Nephron (organoid): Measurements from ENCODE around the gene ISG20L2.

ENCODE experiments used
- H3K27ac Mint-ChIP-seq, 3 experiments: 2 replicates each; pipeline ENCODE4 v1.8.0; 2020; ENCODE audit warnings: mixed read lengths in 3 of 3, mild to moderate bottlenecking in 2 of 3, moderate library complexity in 1 of 3
- H3K27me3 Mint-ChIP-seq: 2 replicates; pipeline ENCODE4 v1.8.0; 2021; ENCODE audit warnings: low read depth, mild to moderate bottlenecking, moderate library complexity, mixed read lengths
- H3K36me3 Mint-ChIP-seq: 2 replicates; pipeline ENCODE4 v1.8.0; 2020; ENCODE audit warnings: low read depth, mixed read lengths
- H3K4me1 Mint-ChIP-seq: 2 replicates; pipeline ENCODE4 v1.8.0; 2020; ENCODE audit warnings: mixed read lengths
- H3K4me3 Mint-ChIP-seq, 3 experiments: 2 replicates each; pipeline ENCODE4 v1.8.0; 2020; ENCODE audit warnings: mild to moderate bottlenecking in 3 of 3, mixed read lengths in 3 of 3, moderate library complexity in 2 of 3
- H3K9me3 Mint-ChIP-seq: 2 replicates; pipeline ENCODE4 v1.8.0; 2020; ENCODE audit warnings: mixed read lengths
- TF ChIP-seq, protein P1 (sequence below), 3 experiments: fragments of 200-600 bp; sonication (generic); IDR thresholded peaks; one replicate each; pipeline ENCODE4 v1.5.0; 2021; ENCODE audit warnings: antibody characterized with exemption in 3 of 3; ENCODE audit not compliant: unreplicated experiment in 3 of 3

ISG20L2 gene

DNA sequence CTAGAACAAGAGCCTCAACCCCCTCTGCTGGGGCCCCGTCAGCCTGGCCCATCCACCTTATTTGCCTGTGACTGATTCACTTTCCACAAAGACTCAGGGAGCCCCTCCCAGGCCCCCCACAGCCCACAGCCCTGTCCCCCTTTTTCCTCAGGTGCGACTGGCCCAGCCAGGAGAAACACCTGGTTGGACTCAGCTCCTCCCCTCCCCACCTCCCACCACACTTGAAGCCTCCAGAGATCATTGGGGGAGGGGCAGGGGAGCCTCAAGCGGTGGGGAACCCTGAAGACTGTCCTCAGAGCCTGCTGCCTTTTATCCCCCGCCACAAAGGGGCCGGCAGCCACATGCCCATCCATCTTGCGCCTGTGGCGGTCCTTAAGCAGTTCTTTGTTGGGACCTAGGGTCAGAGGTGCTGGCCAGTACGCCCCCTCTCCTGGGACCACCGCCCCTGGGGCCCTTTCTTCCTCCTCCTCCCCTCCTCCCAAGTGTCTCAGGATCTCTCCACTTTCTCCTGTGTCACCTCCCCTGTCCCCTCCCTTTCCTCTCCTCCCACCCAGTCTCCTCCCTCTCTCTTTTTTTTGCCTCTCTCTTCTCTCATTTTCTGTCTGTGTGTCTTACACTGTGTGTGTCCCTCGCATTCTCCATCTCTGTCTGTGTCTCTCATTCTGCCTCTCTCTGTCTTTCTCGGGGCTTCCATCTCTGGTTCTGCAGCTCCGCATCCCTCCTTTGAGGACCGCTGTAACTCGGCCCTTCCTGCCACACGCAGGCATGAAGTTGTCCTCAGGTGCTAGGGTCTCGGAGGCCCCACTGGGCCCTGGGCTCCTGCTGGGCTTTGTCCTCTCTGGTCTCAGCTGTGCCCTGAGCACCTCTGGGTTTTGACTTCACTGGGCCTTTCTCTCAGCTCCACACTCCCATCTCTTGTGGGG is 35.4 kb downstream of the ISG20L2 start:
- peaks cover 70% of the 10 kb centered on the region for H3K4me1 Mint-ChIP-seq
- peak overlapping the region; percentile 85 to 95 (median 86) for H3K27ac Mint-ChIP-seq

DNA sequence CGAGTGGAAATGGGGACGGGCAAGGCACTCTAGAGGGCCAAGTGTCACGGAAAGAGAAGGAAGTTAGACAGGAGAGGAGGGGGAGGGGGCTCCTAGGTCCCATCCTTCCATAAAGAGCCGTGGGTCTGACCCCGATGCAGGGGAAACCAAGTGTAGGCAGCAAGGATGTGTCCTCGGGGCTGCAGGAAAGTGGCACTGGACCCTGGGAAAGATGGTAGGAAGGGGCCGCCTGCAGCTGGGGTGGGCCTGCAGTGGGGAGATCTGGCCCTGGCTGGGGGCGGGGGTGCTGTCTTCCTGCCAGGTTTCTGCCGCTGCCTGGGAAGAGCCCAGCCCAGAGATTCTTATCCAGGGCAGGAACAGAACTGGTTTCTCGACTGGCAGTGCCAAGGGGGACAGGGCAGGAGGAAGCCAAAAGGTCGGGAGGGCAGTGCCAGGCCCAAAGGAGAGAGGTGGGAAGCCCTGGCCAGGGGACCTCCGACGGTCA is 36.1 kb downstream of the ISG20L2 start:
- no peaks in the 10 kb centered on the region for H3K9me3 Mint-ChIP-seq
- H3K36me3 Mint-ChIP-seq = peaks cover 11% of the 10 kb centered on the region
- H3K4me3 Mint-ChIP-seq = peak overlapping the region; percentile 64 to 84 (median 65)
- TF ChIP-seq, protein P1, sequence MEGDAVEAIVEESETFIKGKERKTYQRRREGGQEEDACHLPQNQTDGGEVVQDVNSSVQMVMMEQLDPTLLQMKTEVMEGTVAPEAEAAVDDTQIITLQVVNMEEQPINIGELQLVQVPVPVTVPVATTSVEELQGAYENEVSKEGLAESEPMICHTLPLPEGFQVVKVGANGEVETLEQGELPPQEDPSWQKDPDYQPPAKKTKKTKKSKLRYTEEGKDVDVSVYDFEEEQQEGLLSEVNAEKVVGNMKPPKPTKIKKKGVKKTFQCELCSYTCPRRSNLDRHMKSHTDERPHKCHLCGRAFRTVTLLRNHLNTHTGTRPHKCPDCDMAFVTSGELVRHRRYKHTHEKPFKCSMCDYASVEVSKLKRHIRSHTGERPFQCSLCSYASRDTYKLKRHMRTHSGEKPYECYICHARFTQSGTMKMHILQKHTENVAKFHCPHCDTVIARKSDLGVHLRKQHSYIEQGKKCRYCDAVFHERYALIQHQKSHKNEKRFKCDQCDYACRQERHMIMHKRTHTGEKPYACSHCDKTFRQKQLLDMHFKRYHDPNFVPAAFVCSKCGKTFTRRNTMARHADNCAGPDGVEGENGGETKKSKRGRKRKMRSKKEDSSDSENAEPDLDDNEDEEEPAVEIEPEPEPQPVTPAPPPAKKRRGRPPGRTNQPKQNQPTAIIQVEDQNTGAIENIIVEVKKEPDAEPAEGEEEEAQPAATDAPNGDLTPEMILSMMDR (IDR thresholded peaks at IDR 0.05; ENCODE audit: unreplicated experiment in 3 of 3) = no peak
- peaks cover 65% of the 10 kb centered on the region for H3K4me1 Mint-ChIP-seq
- peak overlapping the region; percentile 85 to 95 (median 86) for H3K27ac Mint-ChIP-seq
- peaks cover 6% of the 10 kb centered on the region for H3K27me3 Mint-ChIP-seq

More for the DNA sequence above, 35.4 kb downstream of the ISG20L2 start:
- TF ChIP-seq, protein P1 (IDR thresholded peaks at IDR 0.05; ENCODE audit: unreplicated experiment in 3 of 3) = no peak
- peaks cover 17% of the 10 kb centered on the region for H3K36me3 Mint-ChIP-seq
- peak overlapping the region; percentile 64 to 84 (median 70) for H3K4me3 Mint-ChIP-seq
- peaks cover 6% of the 10 kb centered on the region for H3K27me3 Mint-ChIP-seq
- no peaks in the 10 kb centered on the region for H3K9me3 Mint-ChIP-seq

DNA sequence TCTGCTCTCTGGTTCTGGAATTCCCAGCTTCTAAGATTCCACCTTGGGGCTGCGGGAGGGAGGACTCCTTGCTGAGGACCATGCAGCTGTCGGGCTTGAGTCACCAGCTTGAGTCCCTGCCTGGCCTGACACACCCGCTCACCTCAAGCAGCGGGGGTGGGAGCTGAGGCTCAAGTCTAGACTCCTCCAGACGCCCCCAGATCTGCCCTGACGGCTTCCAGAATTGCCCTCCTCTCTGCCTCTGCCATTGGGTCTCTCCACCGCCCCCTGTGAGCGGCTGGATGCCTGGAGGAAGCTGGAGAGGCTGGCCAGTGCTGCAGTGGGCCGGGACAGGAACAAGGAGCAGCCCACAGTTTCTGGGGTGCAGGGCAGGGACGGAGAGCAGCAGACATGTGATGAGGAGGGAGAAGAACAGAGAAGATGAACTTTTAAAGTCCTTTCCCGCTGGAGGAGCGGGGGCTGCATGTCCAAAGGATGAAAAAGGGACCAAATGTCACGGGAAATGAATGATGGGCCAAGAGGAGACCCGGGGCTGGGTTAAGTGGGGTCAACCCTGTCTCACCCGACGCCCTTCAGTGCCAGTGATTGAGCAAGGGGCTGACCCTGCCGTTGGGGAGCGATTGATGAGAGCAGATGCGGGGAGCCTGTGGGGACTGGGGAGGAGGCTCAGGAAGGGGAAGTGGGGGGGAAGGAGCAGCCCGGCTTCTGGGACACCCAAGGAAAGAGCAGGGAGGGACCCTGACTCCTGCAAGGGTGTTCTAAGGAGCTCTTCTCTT is 36.7 kb downstream of the ISG20L2 start:
- peaks cover 5% of the 10 kb centered on the region for H3K36me3 Mint-ChIP-seq
- H3K27me3 Mint-ChIP-seq = peaks cover 6% of the 10 kb centered on the region
- H3K9me3 Mint-ChIP-seq = no peaks in the 10 kb centered on the region
- peaks cover 59% of the 10 kb centered on the region for H3K4me1 Mint-ChIP-seq
- TF ChIP-seq, protein P1 (IDR thresholded peaks at IDR 0.05; ENCODE audit: unreplicated experiment in 3 of 3) = no peak
- H3K27ac Mint-ChIP-seq = peak overlapping the region; percentile 85 to 95 (median 86)
- H3K4me3 Mint-ChIP-seq = peak overlapping the region; percentile 64 to 84 (median 65)

DNA sequence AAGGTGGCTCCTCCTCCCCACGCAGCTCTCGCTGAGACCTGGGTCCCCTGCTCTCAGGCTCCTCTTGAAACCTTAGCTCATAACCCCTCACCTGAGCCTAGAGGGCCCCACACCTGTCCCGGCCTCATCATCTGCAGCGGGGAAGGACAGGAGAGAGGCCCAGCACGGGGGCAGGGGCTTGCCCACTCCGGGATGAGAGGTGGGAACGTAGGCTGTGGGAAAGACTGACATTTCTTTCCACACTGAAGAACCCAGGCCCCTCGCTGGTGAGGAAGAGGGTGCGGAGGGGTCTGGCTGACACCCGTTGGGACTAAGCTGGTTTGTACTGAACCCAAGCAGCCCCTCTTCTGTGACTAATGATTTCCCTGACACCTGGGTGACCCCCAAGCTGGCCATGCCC is 37.4 kb downstream of the ISG20L2 start:
- H3K9me3 Mint-ChIP-seq = no peaks in the 10 kb centered on the region
- peak overlapping the region; percentile 64 to 84 (median 81) for H3K4me3 Mint-ChIP-seq
- peak overlapping the region; percentile 85 to 95 (median 86) for H3K27ac Mint-ChIP-seq
- H3K36me3 Mint-ChIP-seq = no peaks in the 10 kb centered on the region
- H3K27me3 Mint-ChIP-seq = peaks cover 6% of the 10 kb centered on the region
- TF ChIP-seq, protein P1 (IDR thresholded peaks at IDR 0.05; ENCODE audit: unreplicated experiment in 3 of 3) = no peak
- peaks cover 55% of the 10 kb centered on the region for H3K4me1 Mint-ChIP-seq

DNA sequence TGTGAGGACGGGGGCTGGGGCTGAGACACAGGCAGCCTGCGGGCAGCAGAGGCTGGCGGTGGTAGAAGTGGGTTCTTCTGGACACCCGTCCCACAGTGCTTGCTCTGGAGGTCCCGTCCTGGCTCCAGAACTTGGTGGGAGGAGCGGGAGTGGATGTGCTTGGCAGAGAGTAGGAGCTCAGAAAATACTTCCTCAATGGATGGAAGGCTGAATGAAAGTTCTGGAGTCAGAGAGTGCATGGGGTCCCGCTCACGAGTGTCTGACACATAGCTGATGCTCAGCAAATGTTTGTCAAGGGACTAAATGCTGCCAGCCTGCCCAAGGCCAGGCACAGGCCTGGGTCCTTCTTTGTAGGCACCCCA is 37.9 kb downstream of the ISG20L2 start:
- TF ChIP-seq, protein P1 (IDR thresholded peaks at IDR 0.05; ENCODE audit: unreplicated experiment in 3 of 3) = no peak
- peak overlapping the region; percentile 81 to 85 (median 84) for H3K4me3 Mint-ChIP-seq
- peaks cover 6% of the 10 kb centered on the region for H3K27me3 Mint-ChIP-seq
- peaks cover 55% of the 10 kb centered on the region for H3K4me1 Mint-ChIP-seq
- H3K36me3 Mint-ChIP-seq = no peaks in the 10 kb centered on the region
- H3K9me3 Mint-ChIP-seq = no peaks in the 10 kb centered on the region
- peak overlapping the region; percentile 85 to 95 (median 95) for H3K27ac Mint-ChIP-seq
